NT2/D1 (cell line): Measurements from ENCODE around the gene UGT1A10.

Source experiments
- SUZ12 ChIP-seq: IDR thresholded peaks from 2 replicates; pipeline ENCODE4 v1.6.1; 2011; ENCODE audit not compliant: insufficient read length, insufficient read depth; ENCODE audit errors: extremely low read depth
- YY1 ChIP-seq: IDR thresholded peaks from 2 replicates; pipeline ENCODE4 v1.6.1; 2011; ENCODE audit not compliant: insufficient read length, insufficient read depth
- ZNF274 ChIP-seq: IDR thresholded peaks from 2 replicates; pipeline ENCODE4 v1.6.1; 2011; ENCODE audit warnings: mild to moderate bottlenecking, low read depth, low read length

- TF ChIP-seq ZNF274 (no peak), YY1 (no peak), SUZ12 (no peak)
These were observed 174.8 kb downstream of the UGT1A10 start for GRCh38 chr2:233811087-233811486.
